ENCODE results near the gene HOXD3.

HOXD3 gene

GRCh38 chr2:176121190-176122051 lies 35.7 kb upstream of the HOXD3 start:
- Histone ChIP-seq H3K9me3 (ENCODE audit: control insufficient read depth, insufficient read depth, low read length) (no peaks in the 10 kb centered on the region), H3K27ac (ENCODE audit: low read depth, low read length) (no peak overlapping the region), H3K79me2 (ENCODE audit: control insufficient read depth, low read length) (no peaks in the 10 kb centered on the region), H3K27me3 (ENCODE audit: control insufficient read depth, low read length) (peaks cover 5% of the 10 kb centered on the region; the same call in 1 of the 2 replicates), H3K9me2 (replicated peaks; ENCODE audit: control insufficient read depth, low read length) (no peaks in the 10 kb centered on the region), H3K36me3 (ENCODE audit: control insufficient read depth, low read length) (no peaks in the 10 kb centered on the region), H3K4me1 (ENCODE audit: control insufficient read depth, low read length) (no peaks in the 10 kb centered on the region), H3F3A (ENCODE audit: control insufficient read depth, insufficient read depth) (no peaks in the 10 kb centered on the region), H3K4me2 (ENCODE audit: low read length) (no peak overlapping the region), H4K20me1 (ENCODE audit: control insufficient read depth, insufficient read depth, low read depth, low read length) (no peaks in the 10 kb centered on the region), H3K4me3 (ENCODE audit: low read length) (no peak overlapping the region)
- no peak for TF ChIP-seq CTCF (IDR thresholded peaks at IDR 0.05; ENCODE audit: low read depth, low read length, poor library complexity, severe bottlenecking)
- no peak for TF ChIP-seq EZH2phosphoT487 (IDR thresholded peaks at IDR 0.05; ENCODE audit: borderline replicate concordance, low read length)

DNA sequence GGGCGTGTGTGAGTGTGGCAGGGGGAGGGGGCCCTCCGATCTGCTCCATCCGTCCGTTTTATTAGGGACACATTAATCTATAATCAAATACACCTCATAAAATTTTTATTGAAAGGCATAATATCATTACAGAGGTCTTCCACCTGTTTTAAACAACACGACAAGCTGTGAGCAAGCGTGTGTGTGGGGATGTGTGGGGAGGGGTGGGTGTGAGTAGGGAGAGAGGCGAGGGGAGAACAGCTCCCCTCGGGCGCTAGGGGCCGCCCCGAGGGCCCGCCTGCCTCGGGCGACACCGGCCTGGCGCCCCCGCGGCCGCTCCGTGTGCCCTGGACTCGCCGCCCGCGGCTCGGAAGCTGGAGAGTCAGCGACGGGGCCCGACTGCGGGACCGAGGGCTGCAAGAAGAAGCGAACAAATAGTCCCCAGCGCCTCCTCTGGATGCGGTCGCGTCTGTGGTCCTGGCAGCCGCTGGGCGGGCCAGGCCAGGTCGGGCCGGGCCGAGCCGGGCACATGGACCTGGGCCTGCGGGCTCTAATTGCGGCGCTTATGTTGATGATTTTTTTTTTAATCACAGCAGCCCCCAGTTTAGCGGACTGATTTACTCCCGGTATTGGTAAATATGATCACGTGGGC lies 34.9 kb upstream of the HOXD3 start:
- no peaks in the 10 kb centered on the region for H3K79me2 ChIP-seq (ENCODE audit: control insufficient read depth, low read length)
- H3K4me2 ChIP-seq (ENCODE audit: low read length) = no peak overlapping the region
- no peak overlapping the region for H3K4me3 ChIP-seq (ENCODE audit: low read length)
- no peaks in the 10 kb centered on the region for H3K9me2 ChIP-seq (replicated peaks; ENCODE audit: control insufficient read depth, low read length)
- no peak overlapping the region for H3K27ac ChIP-seq (ENCODE audit: low read depth, low read length)
- H4K20me1 ChIP-seq (ENCODE audit: control insufficient read depth, insufficient read depth, low read depth, low read length) = no peaks in the 10 kb centered on the region
- H3K27me3 ChIP-seq (ENCODE audit: control insufficient read depth, low read length) = peaks cover 10% of the 10 kb centered on the region; the same call in 1 of the 2 replicates
- H3F3A ChIP-seq (ENCODE audit: control insufficient read depth, insufficient read depth) = no peaks in the 10 kb centered on the region
- no peak for TF ChIP-seq EZH2phosphoT487 (IDR thresholded peaks at IDR 0.05; ENCODE audit: borderline replicate concordance, low read length)
- TF ChIP-seq CTCF (IDR thresholded peaks at IDR 0.05; ENCODE audit: low read depth, low read length, poor library complexity, severe bottlenecking) = no peak
- H3K9me3 ChIP-seq (ENCODE audit: control insufficient read depth, insufficient read depth, low read length) = no peaks in the 10 kb centered on the region
- H3K4me1 ChIP-seq (ENCODE audit: control insufficient read depth, low read length) = no peaks in the 10 kb centered on the region
- H3K36me3 ChIP-seq (ENCODE audit: control insufficient read depth, low read length) = no peaks in the 10 kb centered on the region

DNA sequence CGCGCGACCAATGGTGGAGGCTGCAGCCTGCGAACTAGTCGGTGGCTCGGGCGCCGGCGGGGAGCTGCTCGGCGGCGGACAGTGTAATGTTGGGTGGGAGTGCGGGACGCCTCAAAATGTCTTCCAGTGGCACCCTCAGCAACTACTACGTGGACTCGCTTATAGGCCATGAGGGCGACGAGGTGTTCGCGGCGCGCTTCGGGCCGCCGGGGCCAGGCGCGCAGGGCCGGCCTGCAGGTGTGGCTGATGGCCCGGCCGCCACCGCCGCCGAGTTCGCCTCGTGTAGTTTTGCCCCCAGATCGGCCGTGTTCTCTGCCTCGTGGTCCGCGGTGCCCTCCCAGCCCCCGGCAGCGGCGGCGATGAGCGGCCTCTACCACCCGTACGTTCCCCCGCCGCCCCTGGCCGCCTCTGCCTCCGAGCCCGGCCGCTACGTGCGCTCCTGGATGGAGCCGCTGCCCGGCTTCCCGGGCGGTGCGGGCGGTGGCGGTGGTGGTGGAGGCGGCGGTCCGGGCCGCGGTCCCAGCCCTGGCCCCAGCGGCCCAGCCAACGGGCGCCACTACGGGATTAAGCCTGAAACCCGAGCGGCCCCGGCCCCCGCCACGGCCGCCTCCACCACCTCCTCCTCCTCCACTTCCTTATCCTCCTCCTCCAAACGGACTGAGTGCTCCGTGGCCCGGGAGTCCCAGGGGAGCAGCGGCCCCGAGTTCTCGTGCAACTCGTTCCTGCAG lies 34.3 kb upstream of the HOXD3 start, which contains the start of gene HOXD9:
HOXD9 (plus strand) TSS at position 37 of the 728 bp plus-strand sequence; CDS start at position 87, 50 bp downstream.
- Histone ChIP-seq H3K4me1 (ENCODE audit: control insufficient read depth, low read length) (no peaks in the 10 kb centered on the region), H3K9me3 (ENCODE audit: control insufficient read depth, insufficient read depth, low read length) (no peaks in the 10 kb centered on the region), H3K4me2 (ENCODE audit: low read length) (no peak within 1 kb of the TSS), H3K4me3 (ENCODE audit: low read length) (no peak within 1 kb of the TSS), H3K79me2 (ENCODE audit: control insufficient read depth, low read length) (no peaks in the 10 kb centered on the region), H3K27ac (ENCODE audit: low read depth, low read length) (no peak within 1 kb of the TSS), H3F3A (ENCODE audit: control insufficient read depth, insufficient read depth) (no peaks in the 10 kb centered on the region), H3K36me3 (ENCODE audit: control insufficient read depth, low read length) (no peaks in the 10 kb centered on the region), H4K20me1 (ENCODE audit: control insufficient read depth, insufficient read depth, low read depth, low read length) (no peaks in the 10 kb centered on the region), H3K9me2 (replicated peaks; ENCODE audit: control insufficient read depth, low read length) (no peaks in the 10 kb centered on the region), H3K27me3 (ENCODE audit: control insufficient read depth, low read length) (peaks cover 10% of the 10 kb centered on the region; the same call in 1 of the 2 replicates)
- no peak for TF ChIP-seq EZH2phosphoT487 (IDR thresholded peaks at IDR 0.05; ENCODE audit: borderline replicate concordance, low read length)
- no peak for TF ChIP-seq CTCF (IDR thresholded peaks at IDR 0.05; ENCODE audit: low read depth, low read length, poor library complexity, severe bottlenecking)

Measured in DOHH2 (cell line).